NCI-H524 treated with DMSO at 0.1 percent for 48 hours (cell line): ENCODE data around the gene PKP4.

Source experiments
- DNase-seq: peaks from one replicate; lab custom pipeline; 2025; lab: John Stamatoyannopoulos, UW

The PKP4 gene

GRCh38 chr2:158647436-158648231 lies 190.9 kb downstream of the PKP4 start:
- DNase-seq = no peak

- no peak for DNase-seq
These were observed 193.1 kb downstream of the PKP4 start for GRCh38 chr2:158649846-158650245.

GRCh38 chr2:158650646-158651357 lies 194.1 kb downstream of the PKP4 start:
- no peak for DNase-seq

GRCh38 chr2:158651358-158652057 lies 194.8 kb downstream of the PKP4 start:
- DNase-seq = no peak

- DNase-seq = no peak
These were observed 198.9 kb downstream of the PKP4 start for GRCh38 chr2:158655628-158656027.

- no peak for DNase-seq
These were observed 199.9 kb downstream of the PKP4 start for GRCh38 chr2:158656492-158657229.

GRCh38 chr2:158658396-158658795 lies 201.6 kb downstream of the PKP4 start:
- no peak for DNase-seq

GRCh38 chr2:158659483-158659882 lies 202.7 kb downstream of the PKP4 start:
- DNase-seq = no peak

GRCh38 chr2:158661231-158661630 lies 204.5 kb downstream of the PKP4 start:
- no peak for DNase-seq

GRCh38 chr2:158662421-158662820 lies 205.7 kb downstream of the PKP4 start:
- no peak for DNase-seq

- DNase-seq = no peak
These were observed 207.0 kb downstream of the PKP4 start for GRCh38 chr2:158663796-158664195.

- no peak for DNase-seq
These were observed 208.2 kb downstream of the PKP4 start for GRCh38 chr2:158664987-158665386.

- DNase-seq = no peak
These were observed 209.0 kb downstream of the PKP4 start for GRCh38 chr2:158665536-158666302.

GRCh38 chr2:158666969-158667368 lies 210.2 kb downstream of the PKP4 start:
- DNase-seq = no peak

GRCh38 chr2:158667586-158667985 lies 210.8 kb downstream of the PKP4 start:
- DNase-seq = no peak

GRCh38 chr2:158668001-158668765 lies 211.4 kb downstream of the PKP4 start:
- DNase-seq = no peak

GRCh38 chr2:158670292-158670691 lies 213.5 kb downstream of the PKP4 start:
- DNase-seq = no peak

- no peak for DNase-seq
These were observed 214.9 kb downstream of the PKP4 start for GRCh38 chr2:158671360-158672245.

- DNase-seq = no peak
These were observed 219.5 kb downstream of the PKP4 start for GRCh38 chr2:158676295-158676694.

- no peak for DNase-seq
These were observed 219.9 kb downstream of the PKP4 start for GRCh38 chr2:158676696-158677095.
